HCT116 (cell line): ENCODE measurements around the gene SAMD7. TPM values are rescaled to one million over a fixed set of nuclear protein-coding genes. Genes with fewer than 3 reads are reported as not detected.

ENCODE experiments used
- ATAC-seq: fragments of 200-7000 bp; cut with Tn5 transposase; 2 replicates; pipeline ENCODE4 v1.9.1; 2020; ENCODE audit warnings: mild to moderate bottlenecking, moderate library complexity
- BruUV-seq: library from RNA; stranded (reverse); fragments of 400-500 nt; replicated peaks from 2 replicates; lab custom pipeline; 2021; lab: Mats Ljungman, UMichigan
- CTCF ChIA-PET: fragments of 300-600 bp; sonication (Branson Sonifier 250); formaldehyde crosslinking; loops from one replicate; lab custom pipeline; 2021; ENCODE audit warnings: antibody characterized with exemption; lab: Charles Lee
- POLR2A ChIA-PET: fragments of 300-600, 350-600 bp; sonication (Branson Sonifier 250); formaldehyde crosslinking; loops from one replicate; lab custom pipeline; 2021; ENCODE audit warnings: antibody characterized with exemption; lab: Charles Lee
- RAD21 ChIA-PET, 2 experiments: fragments of 300-600 bp; sonication (Branson Sonifier 250); formaldehyde crosslinking; loops; one replicate each; lab custom pipeline; 2023; ENCODE audit warnings: low total read pairs in 2 of 2; ENCODE audit not compliant: uncharacterized antibody in 2 of 2, unreplicated experiment in 2 of 2, low non-redundant PET in 1 of 2; lab: Charles Lee
- DNase-seq: peaks from one replicate; pipeline ENCODE4 v3.0.0-alpha.2; 2010; ENCODE audit warnings: low read depth, low spot score
- H2AFZ ChIP-seq: fragments of 200-600 bp; shearing (Covaris generic), sonication (generic); 2 replicates; pipeline ENCODE4 v1.6.1; 2017; ENCODE audit warnings: low read depth, mixed run types, mixed read lengths, antibody characterized with exemption, low read length; ENCODE audit not compliant: poor library complexity, severe bottlenecking
- H3K27ac ChIP-seq: 2 replicates; pipeline ENCODE4 v1.5.1; 2012; ENCODE audit warnings: low read depth, low read length
- H3K27me3 ChIP-seq: fragments of 200-600 bp; sonication (generic); 2 replicates; pipeline ENCODE4 v1.6.1; 2016; ENCODE audit warnings: mixed run types, low read length, mixed read lengths; ENCODE audit not compliant: insufficient read depth
- H3K36me3 ChIP-seq, 2 experiments: fragments of 200-500 bp in 1 of 2; fragments of 200-600 bp in 1 of 2; sonication (Bioruptor generic) in 1 of 2; sonication (generic) in 1 of 2; 2 replicates each; pipeline versions ENCODE4 v1.5.1 to v1.6.1; 2014 to 2016; ENCODE audit warnings: low read length in 2 of 2, inconsistent platforms in 1 of 2, mixed read lengths in 1 of 2, mixed run types in 1 of 2; ENCODE audit not compliant: insufficient read depth in 2 of 2, control insufficient read depth in 1 of 2
- H3K4me1 ChIP-seq, 2 experiments: fragments of 200-600 bp in 1 of 2; sonication (generic) in 1 of 2; 2 replicates each; pipeline versions ENCODE4 v1.5.1 to v1.6.1; 2012 to 2017; ENCODE audit warnings: low read length in 2 of 2, inconsistent platforms in 1 of 2, mild to moderate bottlenecking in 1 of 2, mixed read lengths in 1 of 2, mixed run types in 1 of 2, moderate library complexity in 1 of 2; ENCODE audit not compliant: insufficient read depth in 2 of 2, control insufficient read depth in 1 of 2
- H3K4me2 ChIP-seq: fragments of 200-600 bp; sonication (generic); 2 replicates; pipeline ENCODE4 v1.6.1; 2017; ENCODE audit warnings: mixed run types, low read length, mixed read lengths
- H3K4me3 ChIP-seq, 2 experiments: fragments of 200-600 bp in 1 of 2; sonication (generic) in 1 of 2; replicated peaks in 1 of 2; 2 replicates each; pipeline ENCODE4 v1.5.1; 2011 to 2016; ENCODE audit warnings: low read length in 2 of 2, control low read depth in 1 of 2, low read depth in 1 of 2, mild to moderate bottlenecking in 1 of 2, mixed read lengths in 1 of 2, mixed run types in 1 of 2
- H3K79me2 ChIP-seq: fragments of 200-600 bp; sonication (generic); 2 replicates; pipeline ENCODE4 v1.6.1; 2017; ENCODE audit warnings: mild to moderate bottlenecking, mixed run types, low read length, moderate library complexity, mixed read lengths; ENCODE audit not compliant: insufficient read depth
- H3K9ac ChIP-seq: fragments of 200-600 bp; sonication (generic); 2 replicates; pipeline ENCODE4 v1.6.1; 2016; ENCODE audit warnings: low read length, mixed read lengths
- H3K9me2 ChIP-seq: fragments of 200-600 bp; sonication (generic), shearing (Covaris generic); 2 replicates; pipeline ENCODE4 v1.6.1; 2017; ENCODE audit warnings: mixed run types, mild to moderate bottlenecking, moderate library complexity; ENCODE audit not compliant: insufficient read depth
- H3K9me3 ChIP-seq, 2 experiments: fragments of 200-500 bp in 1 of 2; fragments of 200-600 bp in 1 of 2; sonication (Bioruptor generic) in 1 of 2; sonication (generic) in 1 of 2; 2 replicates each; pipeline ENCODE4 v1.6.1; 2014 to 2017; ENCODE audit warnings: low read length in 2 of 2, mixed read lengths in 2 of 2, inconsistent platforms in 1 of 2, low read depth in 1 of 2, mild to moderate bottlenecking in 1 of 2, mixed run types in 1 of 2, moderate library complexity in 1 of 2; ENCODE audit not compliant: control insufficient read depth in 1 of 2, insufficient read depth in 1 of 2
- H4K20me1 ChIP-seq: fragments of 200-600 bp; sonication (generic), shearing (Covaris generic); 2 replicates; pipeline ENCODE4 v1.6.1; 2017; ENCODE audit warnings: mixed run types, mild to moderate bottlenecking, moderate library complexity; ENCODE audit not compliant: insufficient read depth
- EZH2 ChIP-seq: fragments of 200-600 bp; sonication (generic); IDR thresholded peaks from 2 replicates; pipeline ENCODE4 v1.6.1; 2017; ENCODE audit warnings: antibody characterized with exemption, mixed run types
- FOSL1 ChIP-seq: IDR thresholded peaks from 2 replicates; pipeline ENCODE4 v1.6.1; 2012; ENCODE audit warnings: low read depth
- JUND ChIP-seq: IDR thresholded peaks from 2 replicates; pipeline ENCODE4 v1.6.1; 2012
- RAD21 ChIP-seq: IDR thresholded peaks from 2 replicates; pipeline ENCODE4 v1.6.1; 2012; ENCODE audit warnings: low read depth, mild to moderate bottlenecking
- SIN3A ChIP-seq: IDR thresholded peaks from 2 replicates; pipeline ENCODE4 v1.6.1; 2012; ENCODE audit warnings: low read depth
- SP1 ChIP-seq: IDR thresholded peaks from 2 replicates; pipeline ENCODE4 v1.6.1; 2012; ENCODE audit warnings: low read depth
- YY1 ChIP-seq: IDR thresholded peaks from 2 replicates; pipeline ENCODE4 v1.6.1; 2011; ENCODE audit warnings: low read length, low read depth, moderate library complexity, mild to moderate bottlenecking; ENCODE audit not compliant: insufficient replicate concordance; ENCODE audit errors: extremely low read depth
- ZNF274 ChIP-seq: fragments of 200-500 bp; sonication (Bioruptor generic); IDR thresholded peaks from 2 replicates; pipeline ENCODE4 v1.6.1; 2014; ENCODE audit warnings: mild to moderate bottlenecking, low read depth, low read length, inconsistent platforms
- intact Hi-C: fragments of 100-400 bp; cut with micrococcal nuclease; formaldehyde crosslinking; loops from 2 replicates; pipeline ENCODE4 v1.10.0; 2022
- total RNA-seq: library from RNA; stranded (reverse); gene quantifications from one replicate; pipeline ENCODE4 v1.2.1, GENCODE V29; 2021; ENCODE audit not compliant: unreplicated experiment
- TF ChIP-seq, protein P1 (sequence below): IDR thresholded peaks from 2 replicates; pipeline ENCODE4 v1.6.1; 2012
- TF ChIP-seq, protein P2 (sequence below): IDR thresholded peaks from 2 replicates; pipeline ENCODE4 v1.6.1; 2011; ENCODE audit warnings: mild to moderate bottlenecking, low read length, moderate library complexity; ENCODE audit not compliant: insufficient replicate concordance; ENCODE audit errors: extremely low read depth
- TF ChIP-seq, protein P3 (sequence below): IDR thresholded peaks from 2 replicates; pipeline ENCODE4 v1.6.1; 2012; ENCODE audit warnings: low read depth
- TF ChIP-seq, protein P4 (sequence below): IDR thresholded peaks from 2 replicates; pipeline ENCODE4 v1.6.1; 2012

SAMD7 gene
- total RNA-seq, 1 experiment from 2014 or later = not detected

DNA sequence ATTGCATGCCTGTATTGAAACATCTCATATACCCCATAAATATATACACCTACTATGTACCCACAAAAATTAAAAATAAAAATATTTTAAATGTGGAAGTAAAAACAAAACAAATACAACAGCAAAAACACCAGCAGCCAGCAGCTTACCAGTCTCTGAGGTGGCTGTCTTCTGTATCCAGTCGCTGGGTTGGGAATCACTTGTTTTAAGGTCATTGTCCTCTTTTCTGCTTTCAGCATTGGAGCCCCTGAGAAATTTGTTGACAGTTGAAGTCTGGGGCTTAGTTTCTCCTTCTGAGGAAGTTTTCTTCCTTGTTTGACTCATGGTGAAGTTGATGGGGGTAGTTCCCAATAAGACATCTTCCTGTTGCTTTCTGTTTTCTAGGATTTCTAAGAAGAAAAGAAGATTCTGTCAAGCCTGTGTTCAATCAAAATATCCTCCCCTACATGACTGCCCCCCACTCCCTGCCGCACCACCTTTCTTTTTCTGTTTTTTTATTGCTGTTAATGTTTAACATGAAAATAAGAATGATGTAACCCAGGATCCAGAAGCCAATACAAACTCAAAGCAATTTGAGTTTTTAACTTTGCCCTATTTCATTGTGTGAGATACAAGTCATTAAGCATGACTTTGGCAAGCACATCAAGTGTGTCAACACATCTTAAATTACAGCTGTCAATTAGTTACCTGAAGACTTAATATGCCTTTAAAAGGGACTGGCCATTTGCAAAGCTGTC, 41.7 kb upstream of the SAMD7 start, which contains the start of gene LRRC31:
LRRC31 (minus strand) TSS at position 452 of the 737 bp plus-strand sequence; CDS start at position 324, 128 bp downstream.
- H3K9ac ChIP-seq = no peak within 1 kb of the TSS

DNA sequence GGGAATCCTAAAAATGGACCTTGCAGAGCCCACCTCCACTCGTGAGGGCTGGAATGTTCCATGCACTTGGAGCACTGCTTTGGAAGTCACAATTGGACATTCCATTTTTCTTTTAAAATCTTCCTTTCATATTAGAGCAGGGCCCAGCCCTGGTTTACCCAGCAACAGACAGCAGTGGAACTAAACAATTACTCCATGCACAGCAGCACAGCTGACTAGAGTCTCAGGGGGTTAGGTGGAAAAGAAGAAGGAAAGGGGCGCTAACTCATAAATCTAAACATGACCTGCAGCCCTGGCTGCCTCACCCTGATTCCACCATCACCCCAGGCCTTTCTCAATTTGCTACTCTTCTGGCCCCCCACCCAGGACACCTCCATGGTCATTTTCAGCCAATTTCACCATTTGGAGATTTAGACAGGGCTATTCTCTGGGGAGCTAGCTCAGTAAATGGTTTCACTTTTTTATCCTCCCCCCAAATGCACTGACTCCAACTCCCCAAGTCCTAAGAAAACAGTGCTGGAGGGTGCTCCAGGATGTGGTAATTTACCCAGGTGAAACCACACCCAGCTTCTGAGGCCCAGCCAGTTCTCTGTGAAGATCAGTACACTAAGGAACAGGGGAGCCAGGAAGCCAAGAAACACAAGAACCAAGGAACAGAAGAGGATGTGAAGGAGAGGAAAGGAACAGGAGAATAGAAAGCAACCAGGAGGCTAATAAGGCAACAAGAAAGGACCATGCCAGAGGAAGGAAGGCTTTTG, 40.1 kb upstream of the SAMD7 start:
- intact Hi-C loops = no loop called here
- Histone ChIP-seq H3K36me3 (no peaks in the 10 kb centered on the region), H3K27me3 (no peaks in the 10 kb centered on the region), H3K9me2 (no peaks in the 10 kb centered on the region), H3K27ac (no peak overlapping the region), H2AFZ (no peak overlapping the region), H3K9ac (no peak overlapping the region), H3K4me2 (no peak overlapping the region), H3K4me1 (no peaks in the 10 kb centered on the region), H3K9me3 (no peaks in the 10 kb centered on the region), H3K79me2 (no peaks in the 10 kb centered on the region), H3K4me3 (no peak overlapping the region), H4K20me1 (no peaks in the 10 kb centered on the region)
- ATAC-seq (no peak), DNase-seq (no peak)
- ChIA-PET POLR2A (no interaction called here), CTCF (no interaction called here), RAD21 (no interaction called here)
- BruUV-seq = no TSS peak
- TF ChIP-seq, protein P1, sequence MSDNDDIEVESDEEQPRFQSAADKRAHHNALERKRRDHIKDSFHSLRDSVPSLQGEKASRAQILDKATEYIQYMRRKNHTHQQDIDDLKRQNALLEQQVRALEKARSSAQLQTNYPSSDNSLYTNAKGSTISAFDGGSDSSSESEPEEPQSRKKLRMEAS = no peak
- TF ChIP-seq, protein P2, sequence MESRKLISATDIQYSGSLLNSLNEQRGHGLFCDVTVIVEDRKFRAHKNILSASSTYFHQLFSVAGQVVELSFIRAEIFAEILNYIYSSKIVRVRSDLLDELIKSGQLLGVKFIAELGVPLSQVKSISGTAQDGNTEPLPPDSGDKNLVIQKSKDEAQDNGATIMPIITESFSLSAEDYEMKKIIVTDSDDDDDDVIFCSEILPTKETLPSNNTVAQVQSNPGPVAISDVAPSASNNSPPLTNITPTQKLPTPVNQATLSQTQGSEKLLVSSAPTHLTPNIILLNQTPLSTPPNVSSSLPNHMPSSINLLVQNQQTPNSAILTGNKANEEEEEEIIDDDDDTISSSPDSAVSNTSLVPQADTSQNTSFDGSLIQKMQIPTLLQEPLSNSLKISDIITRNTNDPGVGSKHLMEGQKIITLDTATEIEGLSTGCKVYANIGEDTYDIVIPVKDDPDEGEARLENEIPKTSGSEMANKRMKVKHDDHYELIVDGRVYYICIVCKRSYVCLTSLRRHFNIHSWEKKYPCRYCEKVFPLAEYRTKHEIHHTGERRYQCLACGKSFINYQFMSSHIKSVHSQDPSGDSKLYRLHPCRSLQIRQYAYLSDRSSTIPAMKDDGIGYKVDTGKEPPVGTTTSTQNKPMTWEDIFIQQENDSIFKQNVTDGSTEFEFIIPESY = no peak
- no peak for TF ChIP-seq SIN3A
- no peak for TF ChIP-seq EZH2
- TF ChIP-seq, protein P3, sequence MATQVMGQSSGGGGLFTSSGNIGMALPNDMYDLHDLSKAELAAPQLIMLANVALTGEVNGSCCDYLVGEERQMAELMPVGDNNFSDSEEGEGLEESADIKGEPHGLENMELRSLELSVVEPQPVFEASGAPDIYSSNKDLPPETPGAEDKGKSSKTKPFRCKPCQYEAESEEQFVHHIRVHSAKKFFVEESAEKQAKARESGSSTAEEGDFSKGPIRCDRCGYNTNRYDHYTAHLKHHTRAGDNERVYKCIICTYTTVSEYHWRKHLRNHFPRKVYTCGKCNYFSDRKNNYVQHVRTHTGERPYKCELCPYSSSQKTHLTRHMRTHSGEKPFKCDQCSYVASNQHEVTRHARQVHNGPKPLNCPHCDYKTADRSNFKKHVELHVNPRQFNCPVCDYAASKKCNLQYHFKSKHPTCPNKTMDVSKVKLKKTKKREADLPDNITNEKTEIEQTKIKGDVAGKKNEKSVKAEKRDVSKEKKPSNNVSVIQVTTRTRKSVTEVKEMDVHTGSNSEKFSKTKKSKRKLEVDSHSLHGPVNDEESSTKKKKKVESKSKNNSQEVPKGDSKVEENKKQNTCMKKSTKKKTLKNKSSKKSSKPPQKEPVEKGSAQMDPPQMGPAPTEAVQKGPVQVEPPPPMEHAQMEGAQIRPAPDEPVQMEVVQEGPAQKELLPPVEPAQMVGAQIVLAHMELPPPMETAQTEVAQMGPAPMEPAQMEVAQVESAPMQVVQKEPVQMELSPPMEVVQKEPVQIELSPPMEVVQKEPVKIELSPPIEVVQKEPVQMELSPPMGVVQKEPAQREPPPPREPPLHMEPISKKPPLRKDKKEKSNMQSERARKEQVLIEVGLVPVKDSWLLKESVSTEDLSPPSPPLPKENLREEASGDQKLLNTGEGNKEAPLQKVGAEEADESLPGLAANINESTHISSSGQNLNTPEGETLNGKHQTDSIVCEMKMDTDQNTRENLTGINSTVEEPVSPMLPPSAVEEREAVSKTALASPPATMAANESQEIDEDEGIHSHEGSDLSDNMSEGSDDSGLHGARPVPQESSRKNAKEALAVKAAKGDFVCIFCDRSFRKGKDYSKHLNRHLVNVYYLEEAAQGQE = no peak
- no peak for TF ChIP-seq SP1
- no peak for TF ChIP-seq ZNF274
- no peak for TF ChIP-seq JUND
- TF ChIP-seq YY1 = no peak

More for the DNA sequence above, 41.7 kb upstream of the SAMD7 start, which contains the start of gene LRRC31:
- DNase-seq = no peak
- ChIA-PET RAD21 (no interaction called here), CTCF (no interaction called here), POLR2A (no interaction called here)
- H3K27me3 ChIP-seq = no peaks in the 10 kb centered on the region
- no peak within 1 kb of the TSS for H3K4me3 ChIP-seq
- H3K9me3 ChIP-seq = no peaks in the 10 kb centered on the region
- no peak within 1 kb of the TSS for H2AFZ ChIP-seq
- no peak within 1 kb of the TSS for H3K27ac ChIP-seq
- H3K4me1 ChIP-seq = no peaks in the 10 kb centered on the region
- BruUV-seq = no TSS peak
- H3K9me2 ChIP-seq = no peaks in the 10 kb centered on the region
- H3K4me2 ChIP-seq = no peak within 1 kb of the TSS
- intact Hi-C loops = loop anchor here (10.0 kb wide), 1 partner anchor 545 kb away; the partner anchor contains the start of gene CLDN11
- H3K36me3 ChIP-seq = no peaks in the 10 kb centered on the region
- TF ChIP-seq FOSL1 = no peak
- TF ChIP-seq, protein P4, sequence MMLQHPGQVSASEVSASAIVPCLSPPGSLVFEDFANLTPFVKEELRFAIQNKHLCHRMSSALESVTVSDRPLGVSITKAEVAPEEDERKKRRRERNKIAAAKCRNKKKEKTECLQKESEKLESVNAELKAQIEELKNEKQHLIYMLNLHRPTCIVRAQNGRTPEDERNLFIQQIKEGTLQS = no peak
- TF ChIP-seq ZNF274 = no peak
- TF ChIP-seq RAD21 = no peak
- TF ChIP-seq, all 23 proteins: peak for 0
- Histone ChIP-seq H4K20me1 (no peaks in the 10 kb centered on the region), H3K79me2 (no peaks in the 10 kb centered on the region)
- ATAC-seq = no peak
